NCI-H1105 (cell line): Measurements from ENCODE around the gene KRT1.
"Not testable (repeated sequence)": the region's sequence is repeated elsewhere in the genome, so short reads cannot be mapped to it uniquely, and the experiment has no call there.

Source experiments
- DNase-seq: peaks from one replicate; lab custom pipeline; 2025; lab: John Stamatoyannopoulos, UW

KRT1 gene

GRCh38 chr12:52682381-52682660, 2.1 kb upstream of the KRT1 start:
- no peak for DNase-seq

DNA sequence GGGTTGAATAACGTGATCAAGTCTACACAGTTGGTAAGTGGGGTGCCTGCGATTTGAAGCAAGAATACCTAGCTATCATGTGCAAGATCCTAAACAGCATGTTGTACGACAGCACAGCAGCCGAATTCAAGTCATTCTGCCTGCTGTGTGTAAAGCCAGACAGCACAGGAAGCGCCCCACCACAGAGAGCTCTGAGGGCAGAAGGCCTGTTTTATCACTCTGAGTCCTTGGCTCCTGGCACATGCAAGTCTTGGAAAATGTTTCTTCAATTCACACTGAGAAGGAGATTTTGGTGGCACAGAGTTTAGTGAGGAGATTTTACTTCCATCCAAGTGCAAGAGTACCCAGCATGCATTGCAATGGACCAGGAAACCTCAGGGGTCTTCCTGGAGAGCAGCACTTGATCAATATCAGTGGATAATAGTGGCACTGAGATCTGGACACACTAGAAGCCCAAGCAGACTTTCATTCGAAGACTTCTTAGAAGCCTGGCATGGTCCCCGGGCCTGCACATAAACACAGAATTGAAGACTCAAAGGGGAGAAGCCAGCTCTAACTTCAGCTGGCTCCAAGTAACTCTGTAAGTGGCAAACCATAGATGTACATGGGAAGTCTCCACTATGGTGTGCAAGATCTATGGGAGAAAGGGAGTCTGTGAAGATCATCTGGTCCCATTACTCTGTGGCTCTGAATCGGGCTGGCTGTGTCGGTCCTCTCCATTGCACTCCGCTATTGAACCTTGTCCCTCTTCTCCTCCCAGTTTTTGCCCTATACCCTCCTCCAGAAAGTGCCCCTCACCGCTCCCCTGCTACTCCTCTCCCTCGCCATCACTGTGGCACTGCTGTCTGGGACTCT, 1.5 kb upstream of the KRT1 start:
- no peak for DNase-seq

GRCh38 chr12:52679875-52680274, 332 bp downstream of the KRT1 start:
- no peak for DNase-seq

DNA sequence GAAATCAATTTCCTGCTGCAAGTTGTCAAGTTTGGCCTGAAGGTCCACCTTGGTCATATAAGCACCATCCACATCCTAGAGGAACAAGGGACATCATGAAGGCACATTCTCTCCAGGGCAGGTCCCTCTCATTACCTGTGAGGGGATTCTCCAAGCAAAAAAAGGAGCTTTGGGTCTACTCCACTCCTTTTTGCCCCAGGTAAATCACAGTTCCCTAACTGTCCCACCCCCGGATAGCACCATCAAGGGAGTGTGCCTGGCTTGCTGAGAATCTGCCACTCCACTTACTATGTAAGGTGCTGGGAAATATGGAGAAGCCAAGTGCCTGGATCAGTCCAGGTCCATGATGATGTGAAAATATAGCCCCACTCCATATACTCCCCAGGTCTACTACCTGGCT, 2.5 kb downstream of the KRT1 start:
- DNase-seq, result no peak

- no peak for DNase-seq
Measured at GRCh38 chr12:52677126-52677525, 3.1 kb downstream of the KRT1 start.

GRCh38 chr12:52676163-52676562, 4.0 kb downstream of the KRT1 start:
- no peak for DNase-seq

DNA sequence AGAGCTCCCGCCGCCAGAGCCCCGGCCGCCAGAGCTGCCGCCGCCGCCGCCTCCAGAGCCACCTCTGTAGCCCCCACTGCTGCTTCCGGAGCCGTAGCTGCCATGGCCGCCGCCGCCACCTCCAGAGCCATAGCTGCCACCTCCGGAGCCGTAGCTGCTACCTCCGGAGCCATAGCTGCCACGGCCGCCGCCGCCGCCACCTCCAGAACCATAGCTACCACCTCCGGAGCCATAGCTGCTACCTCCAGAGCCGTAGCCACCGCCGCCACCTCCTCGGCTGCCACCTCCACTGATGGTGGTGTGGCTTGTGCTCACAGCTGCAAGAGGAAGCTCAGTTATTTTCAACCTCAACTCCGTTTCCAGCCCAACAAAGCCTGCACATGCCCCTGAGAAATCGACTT, 4.9 kb downstream of the KRT1 start:
- DNase-seq, result no peak

GRCh38 chr12:52674433-52674775, 5.8 kb downstream of the KRT1 start:
- no peak for DNase-seq

GRCh38 chr12:52673713-52674432, 6.3 kb downstream of the KRT1 start:
- DNase-seq, result no peak

GRCh38 chr12:52673217-52673616, 7.0 kb downstream of the KRT1 start:
- no peak for DNase-seq

DNA sequence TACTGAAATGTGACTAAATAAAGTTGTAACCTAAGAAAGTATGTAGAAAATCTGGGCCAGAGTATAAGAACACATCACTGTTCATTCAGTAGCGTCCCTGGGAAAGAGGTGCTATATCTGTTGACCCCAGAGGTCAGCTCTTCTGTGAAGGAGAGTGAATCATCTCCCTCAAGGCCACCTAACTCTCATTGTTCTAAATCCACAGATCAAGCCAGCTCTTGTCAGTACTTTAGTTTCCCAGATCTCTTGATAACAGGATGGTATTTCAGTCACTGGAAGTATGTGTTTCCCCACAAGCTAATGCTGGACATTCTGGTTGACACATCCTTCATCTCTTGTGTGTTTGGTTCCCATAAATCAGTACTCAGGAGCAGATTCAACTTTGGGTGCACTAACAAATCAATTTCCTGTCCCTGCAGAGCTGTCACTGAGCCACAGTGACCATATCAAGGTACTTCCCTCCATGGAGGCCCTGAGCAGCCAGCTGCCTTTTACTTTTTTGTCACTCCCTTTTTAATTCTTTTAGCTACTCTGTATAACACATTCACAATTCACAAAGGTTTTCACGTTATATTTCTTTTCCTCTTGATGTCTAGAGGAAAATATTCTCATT, 7.8 kb downstream of the KRT1 start:
- no peak for DNase-seq

DNA sequence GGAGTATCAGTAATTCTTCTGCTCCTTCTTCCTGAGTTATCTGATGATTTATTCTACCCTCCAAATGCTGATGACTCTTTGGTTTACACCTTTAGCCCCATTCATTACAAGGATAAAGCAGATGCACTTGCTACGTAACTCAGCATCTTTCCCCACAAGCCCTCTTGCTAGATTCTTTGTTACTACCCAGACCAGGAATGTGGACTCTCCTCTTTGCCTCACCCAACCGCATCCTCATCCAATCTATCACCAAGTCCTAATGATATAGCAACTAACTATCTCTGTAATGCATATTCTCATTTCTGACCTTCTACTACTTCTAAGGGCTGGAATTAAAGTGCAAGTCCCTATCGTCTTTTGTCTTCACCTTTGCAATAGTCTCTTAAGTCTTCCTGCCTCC, 9.2 kb downstream of the KRT1 start:
- no peak for DNase-seq

GRCh38 chr12:52670506-52670905, 9.7 kb downstream of the KRT1 start:
- no peak for DNase-seq

- DNase-seq, result not testable (repeated sequence)
Measured at GRCh38 chr12:52669941-52670340, 10.3 kb downstream of the KRT1 start.

- DNase-seq, result no peak
Measured at GRCh38 chr12:52669426-52669825, 10.8 kb downstream of the KRT1 start.

- DNase-seq, result no peak
Measured at GRCh38 chr12:52667931-52668330, 12.3 kb downstream of the KRT1 start.

DNA sequence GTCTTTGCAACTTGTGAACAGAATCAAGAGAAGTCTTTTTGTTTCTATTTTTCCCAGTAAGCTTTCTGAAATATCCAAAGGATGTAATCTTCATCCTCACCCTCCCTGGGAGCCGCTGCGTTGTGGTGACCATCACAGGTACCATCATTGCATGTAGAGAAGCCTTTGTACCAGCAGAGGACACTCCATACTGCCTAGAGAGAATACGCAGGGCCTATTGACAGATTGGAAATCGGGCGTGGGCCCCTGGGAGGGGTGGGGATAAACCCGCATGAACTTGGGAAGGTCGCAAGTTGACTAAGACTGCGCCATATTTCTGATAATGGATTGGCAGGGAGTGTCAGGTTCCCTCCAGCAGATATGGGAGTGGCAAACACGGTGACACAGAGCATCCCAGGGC, 12.7 kb downstream of the KRT1 start:
- DNase-seq, result no peak

DNA sequence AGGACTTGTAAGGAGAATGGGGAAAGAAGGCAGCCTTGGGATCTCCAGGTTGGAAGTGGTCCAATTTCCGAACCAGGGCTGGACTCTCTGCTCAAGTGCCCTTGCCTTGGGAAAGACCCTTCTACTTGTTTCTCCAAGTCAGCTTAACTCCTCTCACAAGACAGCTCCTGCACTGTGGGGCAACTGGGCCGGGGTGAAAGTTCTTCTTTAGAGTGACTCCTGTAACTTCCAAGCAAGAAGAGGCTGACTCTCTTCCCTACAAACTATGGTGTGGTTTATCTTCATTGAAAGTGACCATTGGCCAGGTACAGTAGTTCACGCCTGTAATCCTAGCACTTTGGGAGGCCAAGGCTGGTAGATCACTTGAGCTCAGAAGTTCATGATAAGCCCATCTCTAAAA, 13.7 kb downstream of the KRT1 start:
- no peak for DNase-seq

DNA sequence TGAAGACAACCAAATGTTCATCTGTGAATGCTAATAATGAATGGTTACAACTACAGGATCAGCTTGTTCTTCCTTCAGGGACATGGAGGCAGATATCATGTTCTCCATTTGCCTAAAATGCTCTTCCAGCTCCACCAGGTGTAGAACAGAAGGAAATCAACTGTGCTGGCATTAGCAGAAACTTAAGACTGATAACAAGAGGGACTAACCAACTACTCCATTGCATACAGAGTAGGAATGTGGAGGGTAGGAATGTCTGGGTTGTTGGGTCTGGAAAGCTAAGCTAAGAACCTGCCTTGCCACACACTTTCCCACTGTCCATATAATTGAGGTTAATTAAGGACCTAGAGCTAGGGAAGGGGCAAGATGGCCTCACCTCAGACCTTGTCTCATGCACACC, 16.8 kb downstream of the KRT1 start:
- DNase-seq, result no peak

- DNase-seq, result no peak
Measured at GRCh38 chr12:52662918-52663229, 17.3 kb downstream of the KRT1 start.

DNA sequence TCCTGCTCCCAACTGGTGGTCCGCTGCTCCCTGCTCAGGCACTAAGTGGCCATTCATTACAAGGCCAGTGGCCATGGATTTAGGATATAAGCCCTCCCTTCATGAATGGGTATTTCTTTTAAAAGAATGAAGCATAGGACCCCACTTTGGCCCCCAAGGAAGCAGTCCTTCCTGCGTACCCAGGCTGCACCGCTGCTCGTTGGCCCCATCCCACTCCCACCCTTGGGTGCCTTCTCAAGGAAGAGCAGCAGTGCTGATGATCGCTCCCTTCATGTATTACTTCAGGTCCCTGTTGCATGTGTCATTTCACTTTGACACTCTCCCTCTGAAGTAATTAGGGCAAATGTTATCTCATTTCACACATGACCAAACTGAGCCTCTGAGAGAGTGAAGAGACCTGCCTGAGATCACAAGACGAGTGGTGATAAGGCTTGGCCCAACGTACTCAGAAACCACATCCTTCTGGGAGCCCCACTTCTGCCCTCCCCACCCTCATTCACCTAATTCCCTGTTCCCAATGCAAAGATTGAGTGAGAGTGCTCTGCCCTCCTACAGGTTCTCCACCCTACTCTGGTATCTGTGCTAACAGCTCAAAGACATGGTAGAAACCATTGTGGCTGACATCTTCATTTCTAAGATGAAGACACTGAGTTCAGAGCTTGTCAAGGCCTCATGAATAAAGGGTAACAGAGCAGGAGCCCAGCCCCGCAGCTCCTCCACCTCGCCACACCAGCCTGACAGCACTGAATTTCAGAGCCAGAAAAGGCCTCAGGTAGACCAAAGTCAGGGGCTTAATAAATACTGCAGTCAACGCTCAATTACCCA, 17.9 kb downstream of the KRT1 start:
- no peak for DNase-seq

GRCh38 chr12:52661668-52662067, 18.5 kb downstream of the KRT1 start:
- no peak for DNase-seq
